ENCODE results near the gene UBE4A.

Gene UBE4A

GRCh38 chr11:118435290-118435892 lies 76.0 kb downstream of the UBE4A start:
- DNase-seq = peak; percentile 81
- no peaks in the 10 kb centered on the region for H3K9me3 Mint-ChIP-seq
- peak overlapping the region; percentile 99 for H3K27ac Mint-ChIP-seq
- H3K4me3 Mint-ChIP-seq = peak overlapping the region; percentile 87
- peaks cover 49% of the 10 kb centered on the region for H3K4me1 Mint-ChIP-seq
- TF ChIP-seq CTCF (IDR thresholded peaks at IDR 0.05) = no peak
- H3K27me3 Mint-ChIP-seq (ENCODE audit: low read depth, poor library complexity) = peaks cover under 1% of the 10 kb centered on the region
- no peaks in the 10 kb centered on the region for H3K36me3 Mint-ChIP-seq (ENCODE audit: low read depth)

GRCh38 chr11:118435893-118436624 lies 76.7 kb downstream of the UBE4A start, which contains the start of gene KMT2A:
Gene KMT2A (plus strand): TSS chr11:118436492. CDS start chr11:118436513, 21 bp downstream.
- no peak for TF ChIP-seq CTCF (IDR thresholded peaks at IDR 0.05)
- H3K4me1 Mint-ChIP-seq = peaks cover 56% of the 10 kb centered on the region

GRCh38 chr11:118436639-118437207 lies 77.3 kb downstream of the UBE4A start:
- Mint-ChIP-seq H3K27me3 (ENCODE audit: low read depth, poor library complexity) (peaks cover 2% of the 10 kb centered on the region), H3K9me3 (no peaks in the 10 kb centered on the region), H3K27ac (peak overlapping the region; percentile 98), H3K4me1 (peaks cover 62% of the 10 kb centered on the region), H3K4me3 (peak overlapping the region; percentile 86), H3K36me3 (ENCODE audit: low read depth) (no peaks in the 10 kb centered on the region)
- DNase-seq = peak; percentile 57
- no peak for TF ChIP-seq CTCF (IDR thresholded peaks at IDR 0.05)

More at GRCh38 chr11:118435893-118436624, 76.7 kb downstream of the UBE4A start, which contains the start of gene KMT2A:
- Mint-ChIP-seq H3K36me3 (ENCODE audit: low read depth) (no peaks in the 10 kb centered on the region), H3K27ac (peak within 1 kb of the TSS; percentile 99), H3K4me3 (peak within 1 kb of the TSS; percentile 87), H3K27me3 (ENCODE audit: low read depth, poor library complexity) (no peaks in the 10 kb centered on the region), H3K9me3 (no peaks in the 10 kb centered on the region)
- DNase-seq = peak; percentile 99

- no peak for TF ChIP-seq CTCF (IDR thresholded peaks at IDR 0.05)
- peaks cover 2% of the 10 kb centered on the region for H3K27me3 Mint-ChIP-seq (ENCODE audit: low read depth, poor library complexity)
- no peaks in the 10 kb centered on the region for H3K9me3 Mint-ChIP-seq
- DNase-seq = peak; percentile 54
- peak overlapping the region; percentile 86 for H3K4me3 Mint-ChIP-seq
- peak overlapping the region; percentile 98 for H3K27ac Mint-ChIP-seq
- H3K36me3 Mint-ChIP-seq (ENCODE audit: low read depth) = no peaks in the 10 kb centered on the region
- peaks cover 68% of the 10 kb centered on the region for H3K4me1 Mint-ChIP-seq
Measured at GRCh38 chr11:118437208-118438125, 78.1 kb downstream of the UBE4A start.

- Mint-ChIP-seq H3K9me3 (no peaks in the 10 kb centered on the region), H3K27me3 (ENCODE audit: low read depth, poor library complexity) (peaks cover 2% of the 10 kb centered on the region), H3K36me3 (ENCODE audit: low read depth) (no peaks in the 10 kb centered on the region), H3K4me3 (peak overlapping the region; percentile 86), H3K4me1 (peaks cover 75% of the 10 kb centered on the region), H3K27ac (peak overlapping the region; percentile 98)
- peak; percentile 44 for DNase-seq
- TF ChIP-seq CTCF (IDR thresholded peaks at IDR 0.05) = no peak
Measured at GRCh38 chr11:118438314-118438931, 79.0 kb downstream of the UBE4A start.
